HCT116 (cell line): ENCODE data around the gene KHDRBS1. TPM values are rescaled to one million over a fixed set of nuclear protein-coding genes. Genes with fewer than 3 reads are reported as not detected.

Source experiments
- ATAC-seq: fragments of 200-7000 bp; cut with Tn5 transposase; 2 replicates; pipeline ENCODE4 v1.9.1; 2020; ENCODE audit warnings: mild to moderate bottlenecking, moderate library complexity
- BruUV-seq: library from RNA; stranded (reverse); fragments of 400-500 nt; replicated peaks from 2 replicates; lab custom pipeline; 2021; lab: Mats Ljungman, UMichigan
- CTCF ChIA-PET: fragments of 300-600 bp; sonication (Branson Sonifier 250); formaldehyde crosslinking; loops from one replicate; lab custom pipeline; 2021; ENCODE audit warnings: antibody characterized with exemption; lab: Charles Lee
- POLR2A ChIA-PET: fragments of 300-600, 350-600 bp; sonication (Branson Sonifier 250); formaldehyde crosslinking; loops from one replicate; lab custom pipeline; 2021; ENCODE audit warnings: antibody characterized with exemption; lab: Charles Lee
- RAD21 ChIA-PET, 2 experiments: fragments of 300-600 bp; sonication (Branson Sonifier 250); formaldehyde crosslinking; loops; one replicate each; lab custom pipeline; 2023; ENCODE audit warnings: low total read pairs in 2 of 2; ENCODE audit not compliant: uncharacterized antibody in 2 of 2, unreplicated experiment in 2 of 2, low non-redundant PET in 1 of 2; lab: Charles Lee
- DNase-seq: peaks from one replicate; pipeline ENCODE4 v3.0.0-alpha.2; 2010; ENCODE audit warnings: low read depth, low spot score
- H2AFZ ChIP-seq: fragments of 200-600 bp; shearing (Covaris generic), sonication (generic); 2 replicates; pipeline ENCODE4 v1.6.1; 2017; ENCODE audit warnings: low read depth, mixed run types, mixed read lengths, antibody characterized with exemption, low read length; ENCODE audit not compliant: poor library complexity, severe bottlenecking
- H3K27ac ChIP-seq: 2 replicates; pipeline ENCODE4 v1.5.1; 2012; ENCODE audit warnings: low read depth, low read length
- H3K27me3 ChIP-seq: fragments of 200-600 bp; sonication (generic); 2 replicates; pipeline ENCODE4 v1.6.1; 2016; ENCODE audit warnings: mixed run types, low read length, mixed read lengths; ENCODE audit not compliant: insufficient read depth
- H3K36me3 ChIP-seq, 2 experiments: fragments of 200-500 bp in 1 of 2; fragments of 200-600 bp in 1 of 2; sonication (Bioruptor generic) in 1 of 2; sonication (generic) in 1 of 2; 2 replicates each; pipeline versions ENCODE4 v1.5.1 to v1.6.1; 2014 to 2016; ENCODE audit warnings: low read length in 2 of 2, inconsistent platforms in 1 of 2, mixed read lengths in 1 of 2, mixed run types in 1 of 2; ENCODE audit not compliant: insufficient read depth in 2 of 2, control insufficient read depth in 1 of 2
- H3K4me1 ChIP-seq, 2 experiments: fragments of 200-600 bp in 1 of 2; sonication (generic) in 1 of 2; 2 replicates each; pipeline versions ENCODE4 v1.5.1 to v1.6.1; 2012 to 2017; ENCODE audit warnings: low read length in 2 of 2, inconsistent platforms in 1 of 2, mild to moderate bottlenecking in 1 of 2, mixed read lengths in 1 of 2, mixed run types in 1 of 2, moderate library complexity in 1 of 2; ENCODE audit not compliant: insufficient read depth in 2 of 2, control insufficient read depth in 1 of 2
- H3K4me2 ChIP-seq: fragments of 200-600 bp; sonication (generic); 2 replicates; pipeline ENCODE4 v1.6.1; 2017; ENCODE audit warnings: mixed run types, low read length, mixed read lengths
- H3K4me3 ChIP-seq, 2 experiments: fragments of 200-600 bp in 1 of 2; sonication (generic) in 1 of 2; replicated peaks in 1 of 2; 2 replicates each; pipeline ENCODE4 v1.5.1; 2011 to 2016; ENCODE audit warnings: low read length in 2 of 2, control low read depth in 1 of 2, low read depth in 1 of 2, mild to moderate bottlenecking in 1 of 2, mixed read lengths in 1 of 2, mixed run types in 1 of 2
- H3K79me2 ChIP-seq: fragments of 200-600 bp; sonication (generic); 2 replicates; pipeline ENCODE4 v1.6.1; 2017; ENCODE audit warnings: mild to moderate bottlenecking, mixed run types, low read length, moderate library complexity, mixed read lengths; ENCODE audit not compliant: insufficient read depth
- H3K9ac ChIP-seq: fragments of 200-600 bp; sonication (generic); 2 replicates; pipeline ENCODE4 v1.6.1; 2016; ENCODE audit warnings: low read length, mixed read lengths
- H3K9me2 ChIP-seq: fragments of 200-600 bp; sonication (generic), shearing (Covaris generic); 2 replicates; pipeline ENCODE4 v1.6.1; 2017; ENCODE audit warnings: mixed run types, mild to moderate bottlenecking, moderate library complexity; ENCODE audit not compliant: insufficient read depth
- H3K9me3 ChIP-seq, 2 experiments: fragments of 200-500 bp in 1 of 2; fragments of 200-600 bp in 1 of 2; sonication (Bioruptor generic) in 1 of 2; sonication (generic) in 1 of 2; 2 replicates each; pipeline ENCODE4 v1.6.1; 2014 to 2017; ENCODE audit warnings: low read length in 2 of 2, mixed read lengths in 2 of 2, inconsistent platforms in 1 of 2, low read depth in 1 of 2, mild to moderate bottlenecking in 1 of 2, mixed run types in 1 of 2, moderate library complexity in 1 of 2; ENCODE audit not compliant: control insufficient read depth in 1 of 2, insufficient read depth in 1 of 2
- H4K20me1 ChIP-seq: fragments of 200-600 bp; sonication (generic), shearing (Covaris generic); 2 replicates; pipeline ENCODE4 v1.6.1; 2017; ENCODE audit warnings: mixed run types, mild to moderate bottlenecking, moderate library complexity; ENCODE audit not compliant: insufficient read depth
- ATF3 ChIP-seq: IDR thresholded peaks from 2 replicates; pipeline ENCODE4 v1.6.1; 2012
- CEBPB ChIP-seq: IDR thresholded peaks from 2 replicates; pipeline ENCODE4 v1.6.1; 2012; ENCODE audit warnings: low read depth
- EGR1 ChIP-seq: IDR thresholded peaks from 2 replicates; pipeline ENCODE4 v1.6.1; 2012; ENCODE audit warnings: low read depth
- EZH2 ChIP-seq: fragments of 200-600 bp; sonication (generic); IDR thresholded peaks from 2 replicates; pipeline ENCODE4 v1.6.1; 2017; ENCODE audit warnings: antibody characterized with exemption, mixed run types
- EZH2phosphoT487 ChIP-seq: fragments of 200-600 bp; IDR thresholded peaks from 2 replicates; pipeline ENCODE4 v1.6.1; 2018; ENCODE audit warnings: antibody characterized with exemption, borderline replicate concordance
- JUND ChIP-seq: IDR thresholded peaks from 2 replicates; pipeline ENCODE4 v1.6.1; 2012
- POLR2A ChIP-seq: IDR thresholded peaks from 2 replicates; pipeline ENCODE4 v1.7.0; 2011; ENCODE audit warnings: borderline replicate concordance; ENCODE audit not compliant: insufficient read depth, insufficient read length; ENCODE audit errors: extremely low read depth
- SIN3A ChIP-seq: IDR thresholded peaks from 2 replicates; pipeline ENCODE4 v1.6.1; 2012; ENCODE audit warnings: low read depth
- SRF ChIP-seq: IDR thresholded peaks from 2 replicates; pipeline ENCODE4 v1.6.1; 2012; ENCODE audit warnings: low read depth
- TCF7L2 ChIP-seq: IDR thresholded peaks from 2 replicates; pipeline ENCODE4 v1.7.0; 2011; ENCODE audit warnings: borderline replicate concordance, inconsistent platforms; ENCODE audit not compliant: insufficient read depth, insufficient read length; ENCODE audit errors: extremely low read depth
- ZBTB33 ChIP-seq: IDR thresholded peaks from 2 replicates; pipeline ENCODE4 v1.6.1; 2011; ENCODE audit warnings: mild to moderate bottlenecking, low read length, moderate library complexity; ENCODE audit not compliant: insufficient replicate concordance; ENCODE audit errors: extremely low read depth
- intact Hi-C: fragments of 100-400 bp; cut with micrococcal nuclease; formaldehyde crosslinking; loops from 2 replicates; pipeline ENCODE4 v1.10.0; 2022
- total RNA-seq: library from RNA; stranded (reverse); gene quantifications from one replicate; pipeline ENCODE4 v1.2.1, GENCODE V29; 2021; ENCODE audit not compliant: unreplicated experiment
- TF ChIP-seq, protein P1 (sequence below): IDR thresholded peaks from 2 replicates; pipeline ENCODE4 v1.6.1; 2012; ENCODE audit warnings: low read depth
- TF ChIP-seq, protein P2 (sequence below): IDR thresholded peaks from 2 replicates; pipeline ENCODE4 v1.6.1; 2012

Gene KHDRBS1
- total RNA-seq, 1 experiment from 2014 or later, result 215 TPM

DNA sequence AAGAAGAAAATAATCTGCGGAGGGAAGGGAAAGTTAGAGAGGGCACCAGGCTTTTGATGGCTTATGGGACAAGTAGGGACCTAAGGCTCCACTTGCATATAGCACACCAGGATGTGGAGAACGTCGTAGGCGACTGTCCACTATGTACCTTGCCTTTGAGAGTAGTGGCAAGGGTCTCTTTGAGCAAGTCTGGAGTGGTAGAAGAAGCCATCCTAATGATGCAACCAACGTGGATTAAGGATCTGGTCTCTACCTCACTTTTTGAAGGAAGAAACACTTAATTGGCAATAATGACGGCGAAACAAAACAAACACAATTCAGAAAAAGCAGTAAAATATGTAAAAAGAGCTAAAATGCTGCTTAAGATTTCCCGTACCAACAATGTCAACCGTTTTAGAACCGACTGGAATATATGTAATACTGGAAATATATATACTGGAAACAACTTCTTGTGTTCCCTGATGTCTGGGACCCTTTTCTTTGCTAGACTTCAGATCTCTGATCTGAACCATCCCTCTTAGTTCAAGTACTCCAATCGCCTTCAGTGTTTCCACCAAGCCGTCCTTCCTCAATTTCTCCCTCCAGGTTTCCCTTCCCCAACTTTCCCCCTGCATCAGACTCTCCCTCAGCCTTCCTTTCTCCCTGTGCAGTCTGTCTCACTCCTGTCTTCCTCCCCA, 821 bp upstream of the KHDRBS1 start:
- DNase-seq (no peak), ATAC-seq (no peak)
- intact Hi-C loops, result no loop called here
- H3K36me3 ChIP-seq, result peaks cover 9 to 14% of the 10 kb centered on the region in 2 experiments; a peak in 2 of 4 replicates
- ChIA-PET CTCF (interaction anchor here (0.8 to 1.5 kb wide), 4 partner anchors 9 to 50 kb away, joined by 3 to 7 read pairs (median 5); no protein-coding TSS in a partner anchor), POLR2A (interaction anchor here (0.7 to 2.2 kb wide), 9 partner anchors 8 to 224 kb away, joined by 3 to 8 read pairs (median 4); partner anchors contain the start of gene TMEM39B)
- peaks cover 31% of the 10 kb centered on the region for H4K20me1 ChIP-seq
- no peaks in the 10 kb centered on the region for H3K27me3 ChIP-seq
- peak overlapping the region; percentile 18 for H2AFZ ChIP-seq
- peaks cover 16 to 34% of the 10 kb centered on the region in 2 experiments for H3K4me1 ChIP-seq
- H3K9me3 ChIP-seq, result no peaks in the 10 kb centered on the region
- H3K27ac ChIP-seq, result peak overlapping the region; percentile 83
- BruUV-seq, result TSS peak; percentile 99
- H3K79me2 ChIP-seq, result peaks cover 42% of the 10 kb centered on the region
- TF ChIP-seq CEBPB (no peak), EGR1 (no peak), POLR2A (no peak), JUND (no peak), TCF7L2 (no peak), EZH2 (no peak), SIN3A (no peak), ATF3 (no peak), SRF (no peak), EZH2phosphoT487 (no peak), ZBTB33 (no peak)
- TF ChIP-seq, protein P1, sequence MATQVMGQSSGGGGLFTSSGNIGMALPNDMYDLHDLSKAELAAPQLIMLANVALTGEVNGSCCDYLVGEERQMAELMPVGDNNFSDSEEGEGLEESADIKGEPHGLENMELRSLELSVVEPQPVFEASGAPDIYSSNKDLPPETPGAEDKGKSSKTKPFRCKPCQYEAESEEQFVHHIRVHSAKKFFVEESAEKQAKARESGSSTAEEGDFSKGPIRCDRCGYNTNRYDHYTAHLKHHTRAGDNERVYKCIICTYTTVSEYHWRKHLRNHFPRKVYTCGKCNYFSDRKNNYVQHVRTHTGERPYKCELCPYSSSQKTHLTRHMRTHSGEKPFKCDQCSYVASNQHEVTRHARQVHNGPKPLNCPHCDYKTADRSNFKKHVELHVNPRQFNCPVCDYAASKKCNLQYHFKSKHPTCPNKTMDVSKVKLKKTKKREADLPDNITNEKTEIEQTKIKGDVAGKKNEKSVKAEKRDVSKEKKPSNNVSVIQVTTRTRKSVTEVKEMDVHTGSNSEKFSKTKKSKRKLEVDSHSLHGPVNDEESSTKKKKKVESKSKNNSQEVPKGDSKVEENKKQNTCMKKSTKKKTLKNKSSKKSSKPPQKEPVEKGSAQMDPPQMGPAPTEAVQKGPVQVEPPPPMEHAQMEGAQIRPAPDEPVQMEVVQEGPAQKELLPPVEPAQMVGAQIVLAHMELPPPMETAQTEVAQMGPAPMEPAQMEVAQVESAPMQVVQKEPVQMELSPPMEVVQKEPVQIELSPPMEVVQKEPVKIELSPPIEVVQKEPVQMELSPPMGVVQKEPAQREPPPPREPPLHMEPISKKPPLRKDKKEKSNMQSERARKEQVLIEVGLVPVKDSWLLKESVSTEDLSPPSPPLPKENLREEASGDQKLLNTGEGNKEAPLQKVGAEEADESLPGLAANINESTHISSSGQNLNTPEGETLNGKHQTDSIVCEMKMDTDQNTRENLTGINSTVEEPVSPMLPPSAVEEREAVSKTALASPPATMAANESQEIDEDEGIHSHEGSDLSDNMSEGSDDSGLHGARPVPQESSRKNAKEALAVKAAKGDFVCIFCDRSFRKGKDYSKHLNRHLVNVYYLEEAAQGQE, result no peak
- TF ChIP-seq, protein P2, sequence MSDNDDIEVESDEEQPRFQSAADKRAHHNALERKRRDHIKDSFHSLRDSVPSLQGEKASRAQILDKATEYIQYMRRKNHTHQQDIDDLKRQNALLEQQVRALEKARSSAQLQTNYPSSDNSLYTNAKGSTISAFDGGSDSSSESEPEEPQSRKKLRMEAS, result no peak
- TF ChIP-seq, all 23 proteins: peak for 0
- peak overlapping the region; percentile 99 for H3K9ac ChIP-seq
- RAD21 ChIA-PET, result no interaction called here
- peak overlapping the region; percentile 83 for H3K4me2 ChIP-seq
- peak overlapping the region; percentile 96 to 98 for H3K4me3 ChIP-seq
- no peaks in the 10 kb centered on the region for H3K9me2 ChIP-seq
